ENCODE results near the gene CELF2.

DNA sequence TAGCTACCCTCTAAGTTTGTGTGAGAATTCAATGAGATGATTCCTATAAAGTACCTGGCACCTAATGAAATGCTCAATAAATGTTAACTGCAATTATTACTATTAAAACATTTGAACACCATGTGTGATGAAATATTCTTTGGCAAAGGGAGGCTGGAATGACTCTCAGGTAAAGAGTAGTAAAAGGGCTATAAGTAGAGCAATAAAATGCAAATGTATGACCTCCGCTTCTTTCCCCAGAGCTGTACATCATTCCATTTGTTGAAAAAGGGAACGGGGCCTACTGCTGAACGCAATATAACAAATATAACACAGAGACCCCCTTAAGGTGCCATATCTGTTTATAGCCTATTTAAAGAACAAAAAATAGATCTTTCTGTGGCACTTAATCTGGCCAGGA is 27.8 kb downstream of the CELF2 start:
- no peak for TF ChIP-seq POLR2A (IDR thresholded peaks at IDR 0.05)
- TF ChIP-seq, protein P1, sequence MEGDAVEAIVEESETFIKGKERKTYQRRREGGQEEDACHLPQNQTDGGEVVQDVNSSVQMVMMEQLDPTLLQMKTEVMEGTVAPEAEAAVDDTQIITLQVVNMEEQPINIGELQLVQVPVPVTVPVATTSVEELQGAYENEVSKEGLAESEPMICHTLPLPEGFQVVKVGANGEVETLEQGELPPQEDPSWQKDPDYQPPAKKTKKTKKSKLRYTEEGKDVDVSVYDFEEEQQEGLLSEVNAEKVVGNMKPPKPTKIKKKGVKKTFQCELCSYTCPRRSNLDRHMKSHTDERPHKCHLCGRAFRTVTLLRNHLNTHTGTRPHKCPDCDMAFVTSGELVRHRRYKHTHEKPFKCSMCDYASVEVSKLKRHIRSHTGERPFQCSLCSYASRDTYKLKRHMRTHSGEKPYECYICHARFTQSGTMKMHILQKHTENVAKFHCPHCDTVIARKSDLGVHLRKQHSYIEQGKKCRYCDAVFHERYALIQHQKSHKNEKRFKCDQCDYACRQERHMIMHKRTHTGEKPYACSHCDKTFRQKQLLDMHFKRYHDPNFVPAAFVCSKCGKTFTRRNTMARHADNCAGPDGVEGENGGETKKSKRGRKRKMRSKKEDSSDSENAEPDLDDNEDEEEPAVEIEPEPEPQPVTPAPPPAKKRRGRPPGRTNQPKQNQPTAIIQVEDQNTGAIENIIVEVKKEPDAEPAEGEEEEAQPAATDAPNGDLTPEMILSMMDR (IDR thresholded peaks at IDR 0.05): no peak

All from sigmoid colon (tissue), 3 donors.